GF-D8 (cell line): Measurements from ENCODE around the gene TTLL11.

Source experiments
- DNase-seq: peaks from one replicate; lab custom pipeline; 2025; lab: John Stamatoyannopoulos, UW

Gene TTLL11

GRCh38 chr9:122080986-122081385, 12.1 kb downstream of the TTLL11 start:
- no peak for DNase-seq

- no peak for DNase-seq
Observed at GRCh38 chr9:122078557-122078956, 14.6 kb downstream of the TTLL11 start.

GRCh38 chr9:122076773-122077172, 16.3 kb downstream of the TTLL11 start:
- DNase-seq: no peak

- DNase-seq: no peak
Observed at GRCh38 chr9:122076117-122076516, 17.0 kb downstream of the TTLL11 start.

- DNase-seq: no peak
Observed at GRCh38 chr9:122075135-122076030, 17.7 kb downstream of the TTLL11 start.

- DNase-seq: no peak
Observed at GRCh38 chr9:122071715-122072114, 21.4 kb downstream of the TTLL11 start.

GRCh38 chr9:122070728-122071515, 22.2 kb downstream of the TTLL11 start:
- no peak for DNase-seq

GRCh38 chr9:122066680-122067079, 26.4 kb downstream of the TTLL11 start:
- DNase-seq: peak; percentile 51

GRCh38 chr9:122065923-122066629, 27.0 kb downstream of the TTLL11 start:
- peak; percentile 6 for DNase-seq

- DNase-seq: no peak
Observed at GRCh38 chr9:122060481-122060880, 32.6 kb downstream of the TTLL11 start.

GRCh38 chr9:122059955-122060324, 33.2 kb downstream of the TTLL11 start:
- no peak for DNase-seq

GRCh38 chr9:122059214-122059954, 33.7 kb downstream of the TTLL11 start:
- DNase-seq: no peak

GRCh38 chr9:122058709-122059108, 34.4 kb downstream of the TTLL11 start:
- DNase-seq: no peak

- DNase-seq: no peak
Observed at GRCh38 chr9:122058051-122058450, 35.1 kb downstream of the TTLL11 start.

GRCh38 chr9:122057211-122057610, 35.9 kb downstream of the TTLL11 start:
- no peak for DNase-seq

- DNase-seq: no peak
Observed at GRCh38 chr9:122056484-122056883, 36.6 kb downstream of the TTLL11 start.

- DNase-seq: peak; percentile 51
Observed at GRCh38 chr9:122055701-122056100, 37.4 kb downstream of the TTLL11 start.

GRCh38 chr9:122053567-122054350, 39.3 kb downstream of the TTLL11 start:
- no peak for DNase-seq

GRCh38 chr9:122053064-122053463, 40.0 kb downstream of the TTLL11 start:
- DNase-seq: no peak

GRCh38 chr9:122051351-122052321, 41.5 kb downstream of the TTLL11 start:
- DNase-seq: no peak
